GM21825 (cell line): ENCODE data around the gene DDX10.
"Not testable (repeated sequence)": the region's sequence is repeated elsewhere in the genome, so short reads cannot be mapped to it uniquely, and the experiment has no call there.

Experiments
- ATAC-seq: cut with Tn5 transposase; IDR thresholded peaks from one replicate; pipeline ENCODE4 v1.9.1; 2021; ENCODE audit warnings: mild to moderate bottlenecking, moderate library complexity; ENCODE audit not compliant: unreplicated experiment

DDX10 gene

GRCh38 chr11:108813086-108813485, 148.2 kb downstream of the DDX10 start:
- no peak for ATAC-seq

- no peak for ATAC-seq
Observed at GRCh38 chr11:108817976-108818375, 153.1 kb downstream of the DDX10 start.

DNA sequence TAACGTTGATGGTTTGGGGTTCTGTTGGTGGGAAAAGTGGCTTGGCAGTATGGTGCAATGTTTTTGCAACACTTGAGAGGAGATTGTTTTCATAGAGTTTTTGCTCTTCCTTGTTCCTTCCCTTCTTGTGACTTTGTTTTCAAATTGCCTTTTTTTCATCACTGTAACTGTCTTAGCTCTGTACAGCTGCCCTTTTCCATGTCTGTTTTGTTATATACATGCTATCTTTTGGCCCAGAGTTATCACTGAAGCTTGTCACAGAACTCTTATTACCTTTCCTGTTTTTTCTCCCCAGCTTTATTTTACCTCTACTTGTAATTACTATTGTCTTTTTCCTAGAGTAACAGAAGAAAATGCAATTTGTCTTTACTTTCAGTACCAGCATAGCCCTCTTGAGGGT, 154.1 kb downstream of the DDX10 start:
- ATAC-seq: no peak

DNA sequence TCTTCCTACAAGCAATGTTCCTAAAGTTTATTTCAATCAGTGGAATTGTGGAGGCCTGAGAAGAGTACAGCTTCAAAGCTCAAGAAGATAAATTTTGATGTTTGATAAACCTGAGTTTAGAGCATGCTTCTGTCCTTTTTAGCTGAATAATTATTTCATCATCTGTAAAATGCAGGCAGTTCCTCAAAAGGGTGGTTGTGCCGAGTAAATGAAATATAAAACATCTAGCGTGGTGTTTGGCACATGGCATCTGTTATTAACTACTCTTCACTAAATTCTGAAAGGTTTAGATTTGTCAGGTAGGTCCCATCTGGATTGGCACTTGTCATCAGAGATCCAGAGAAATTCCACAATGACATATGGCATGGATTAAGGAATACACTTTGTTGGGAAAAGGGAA, 155.1 kb downstream of the DDX10 start:
- ATAC-seq: no peak

GRCh38 chr11:108823960-108824359, 159.1 kb downstream of the DDX10 start:
- not testable (repeated sequence) for ATAC-seq

- ATAC-seq: no peak
Observed at GRCh38 chr11:108824545-108824944, 159.7 kb downstream of the DDX10 start.

DNA sequence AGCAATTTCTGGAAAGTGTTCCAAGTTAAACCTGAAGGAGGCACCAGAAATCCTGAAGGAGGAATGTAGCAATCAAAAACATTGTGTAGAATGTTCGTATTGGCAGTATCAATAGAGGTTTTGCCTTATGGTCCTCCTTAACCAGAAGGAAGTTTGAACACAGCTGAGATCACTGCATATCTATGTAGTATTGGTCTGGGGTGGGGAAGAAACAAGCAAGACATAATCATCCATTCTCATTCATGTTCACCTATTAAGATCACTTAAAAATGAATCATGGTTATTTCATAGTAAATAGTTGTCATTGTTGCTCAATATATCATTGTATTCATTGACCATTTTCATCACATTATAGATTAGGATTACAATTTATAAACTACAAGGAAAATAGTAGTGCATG, 160.5 kb downstream of the DDX10 start:
- ATAC-seq: no peak

- ATAC-seq: no peak
Observed at GRCh38 chr11:108826136-108826535, 161.3 kb downstream of the DDX10 start.

DNA sequence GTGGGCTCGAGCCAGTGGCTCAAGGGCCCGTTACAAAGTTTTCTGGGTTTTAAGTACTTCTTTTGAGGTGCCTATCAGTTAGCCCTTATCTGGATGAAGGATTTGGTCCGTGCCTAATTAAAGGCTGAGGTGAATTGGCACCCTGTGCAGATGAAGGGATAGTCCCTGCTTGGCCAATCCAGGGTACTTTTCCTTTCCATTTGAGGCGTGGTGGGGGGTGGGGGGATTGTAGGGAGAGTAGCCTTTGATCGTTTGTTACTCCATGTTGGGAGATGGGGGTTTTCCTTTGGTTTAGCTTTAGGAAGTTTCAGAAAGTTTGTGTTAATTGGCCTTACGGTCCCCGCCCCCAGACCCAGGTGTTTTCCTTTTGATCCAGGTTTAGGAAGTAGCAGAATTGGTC, 170.8 kb downstream of the DDX10 start:
- ATAC-seq: no peak

DNA sequence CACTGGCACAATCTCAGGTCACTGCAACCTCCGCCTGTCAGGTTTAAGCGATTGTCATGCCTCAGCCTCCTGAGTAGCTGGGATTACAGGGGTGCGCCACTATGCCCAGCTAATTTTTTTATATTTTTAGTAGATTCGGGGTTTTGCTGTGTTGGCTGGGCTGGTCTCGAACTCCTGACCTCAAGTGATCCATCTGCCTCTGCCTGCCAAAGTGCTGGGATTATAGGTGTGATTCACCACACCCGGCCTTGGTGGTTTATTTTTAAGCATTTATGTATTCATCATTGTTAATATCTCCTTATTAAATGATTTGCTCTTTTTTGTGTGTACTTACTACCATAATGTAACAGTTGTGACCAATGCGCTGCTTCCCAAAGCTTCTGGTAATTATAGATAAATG, 171.7 kb downstream of the DDX10 start:
- no peak for ATAC-seq

DNA sequence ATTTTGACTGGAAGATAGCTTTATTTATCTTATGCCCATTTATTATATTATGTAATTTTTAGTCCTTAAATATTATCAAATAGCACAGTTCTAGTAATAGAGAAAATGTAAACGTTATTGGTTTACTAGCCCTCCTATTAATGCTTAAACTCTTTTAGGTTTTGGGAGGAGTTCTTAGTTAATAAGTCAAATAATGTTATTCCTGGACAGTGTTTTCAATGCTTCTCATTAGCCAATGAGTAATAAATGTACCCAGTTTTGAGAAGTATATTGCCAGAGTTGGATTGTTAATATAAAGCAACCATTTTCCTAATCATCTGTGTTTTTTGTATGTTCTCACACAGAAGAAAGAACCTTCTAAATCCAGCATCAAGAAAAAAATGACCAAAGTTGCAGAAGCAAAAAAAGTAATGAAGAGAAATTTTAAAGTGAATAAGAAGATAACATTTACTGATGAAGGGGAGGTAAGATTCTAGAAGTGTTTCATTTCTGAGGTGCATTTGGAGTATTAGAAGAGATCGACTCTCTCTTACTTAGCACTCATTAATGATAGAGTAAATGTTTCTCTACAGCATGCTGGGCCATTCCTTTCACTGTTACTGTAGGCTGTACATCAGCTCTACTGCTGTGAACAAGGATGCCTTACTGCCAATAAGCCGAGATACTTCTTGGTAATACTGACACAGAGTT, 173.4 kb downstream of the DDX10 start:
- no peak for ATAC-seq

- no peak for ATAC-seq
Observed at GRCh38 chr11:108838792-108839105, 173.9 kb downstream of the DDX10 start.

DNA sequence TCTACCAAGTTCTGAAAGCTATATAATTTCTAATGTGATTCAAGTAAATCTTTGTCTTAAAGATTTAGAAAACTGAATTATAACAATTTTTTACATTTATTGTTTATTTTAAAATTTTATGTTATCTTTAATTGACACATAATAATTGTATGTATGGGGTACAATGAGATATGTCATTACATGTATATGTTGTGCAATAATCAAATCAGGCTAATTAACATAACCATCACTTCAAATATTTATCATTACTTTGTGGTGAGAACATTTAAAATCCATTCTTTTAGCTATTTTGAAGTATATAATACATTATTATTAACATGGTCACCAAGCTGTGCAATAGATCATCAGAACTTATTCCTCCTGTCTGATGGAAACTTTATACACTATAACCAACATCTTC, 181.1 kb downstream of the DDX10 start:
- no peak for ATAC-seq

GRCh38 chr11:108847298-108847990, 182.6 kb downstream of the DDX10 start:
- no peak for ATAC-seq

DNA sequence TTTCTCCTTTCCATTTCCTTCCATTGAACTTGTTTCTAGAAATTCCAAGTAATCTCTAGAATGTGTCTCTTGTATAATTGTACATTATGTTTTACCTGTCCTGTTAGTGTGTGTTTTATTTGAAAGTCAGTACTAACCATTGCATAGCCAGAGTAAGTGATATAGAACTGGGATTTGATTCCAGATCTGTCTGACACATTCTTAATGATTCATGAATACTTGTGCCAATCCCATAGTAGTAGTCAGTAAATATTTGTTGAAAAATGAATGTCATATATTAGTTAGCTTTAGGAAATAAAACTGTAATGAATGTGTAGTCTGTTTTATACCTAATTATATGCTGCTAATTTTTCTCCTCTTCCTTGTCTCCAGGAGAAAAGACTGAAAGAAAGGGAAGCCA, 186.9 kb downstream of the DDX10 start:
- no peak for ATAC-seq

GRCh38 chr11:108852701-108853100, 187.8 kb downstream of the DDX10 start:
- no peak for ATAC-seq

GRCh38 chr11:108853151-108853550, 188.3 kb downstream of the DDX10 start:
- ATAC-seq: no peak

DNA sequence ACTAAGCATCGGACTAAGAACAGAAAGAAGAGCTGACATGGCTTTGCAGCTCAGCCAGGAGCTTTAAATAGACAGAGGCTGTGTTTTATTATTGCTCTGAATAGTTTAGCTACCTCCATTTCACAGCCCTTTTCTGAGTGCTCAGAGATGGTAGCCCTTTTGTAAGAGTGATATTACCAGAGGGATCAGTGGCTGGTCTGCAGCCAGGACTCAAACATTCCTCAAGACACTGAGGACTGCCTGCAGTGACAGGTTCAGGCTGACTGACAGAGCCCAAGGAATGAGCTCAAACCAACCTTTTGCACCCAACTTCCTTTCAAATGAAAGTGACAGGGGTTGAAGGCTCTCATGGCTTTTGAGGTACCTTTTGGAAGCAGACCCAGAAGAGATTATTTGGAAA, 189.0 kb downstream of the DDX10 start:
- peak; percentile 56 for ATAC-seq

DNA sequence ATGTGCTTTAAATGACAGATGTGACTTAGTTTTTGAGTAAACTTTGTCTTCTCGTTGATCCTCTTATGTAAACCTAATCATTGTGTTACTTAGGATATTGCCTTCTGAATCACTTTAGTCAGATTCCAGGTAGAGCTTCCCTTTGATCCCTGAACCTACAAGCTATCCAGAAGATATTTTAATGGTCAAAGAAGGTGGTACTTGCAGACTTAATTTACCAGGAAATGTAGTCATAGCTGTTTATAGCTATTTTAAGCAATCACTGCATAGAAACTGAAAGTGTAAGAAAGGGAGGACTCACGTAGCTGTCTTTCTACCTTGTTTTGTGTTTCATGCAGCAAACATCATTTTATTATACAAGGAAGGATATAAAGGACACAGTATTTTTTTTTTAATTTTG, 189.5 kb downstream of the DDX10 start:
- peak; percentile 95 for ATAC-seq

GRCh38 chr11:108857382-108857781, 192.5 kb downstream of the DDX10 start:
- ATAC-seq: no peak

- no peak for ATAC-seq
Observed at GRCh38 chr11:108858622-108859021, 193.8 kb downstream of the DDX10 start.

DNA sequence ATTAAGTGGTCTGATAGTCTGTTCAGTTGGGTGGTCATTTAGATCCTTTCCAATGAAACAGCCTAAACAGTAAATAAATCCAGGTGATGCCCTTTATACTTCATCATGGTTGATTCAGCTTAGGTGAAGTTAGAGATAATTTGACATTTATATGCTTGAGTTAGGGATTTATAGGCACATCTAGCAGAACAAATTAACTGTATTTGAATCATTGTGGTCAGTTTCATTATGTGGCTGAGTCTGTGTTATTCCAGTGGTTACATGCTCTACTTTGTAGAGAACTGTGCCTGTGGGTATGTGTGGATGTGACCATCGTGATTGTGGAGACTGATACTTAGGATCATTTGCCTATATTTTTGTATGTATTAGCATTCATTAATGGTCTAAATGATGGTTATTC, 194.6 kb downstream of the DDX10 start:
- ATAC-seq: no peak

DNA sequence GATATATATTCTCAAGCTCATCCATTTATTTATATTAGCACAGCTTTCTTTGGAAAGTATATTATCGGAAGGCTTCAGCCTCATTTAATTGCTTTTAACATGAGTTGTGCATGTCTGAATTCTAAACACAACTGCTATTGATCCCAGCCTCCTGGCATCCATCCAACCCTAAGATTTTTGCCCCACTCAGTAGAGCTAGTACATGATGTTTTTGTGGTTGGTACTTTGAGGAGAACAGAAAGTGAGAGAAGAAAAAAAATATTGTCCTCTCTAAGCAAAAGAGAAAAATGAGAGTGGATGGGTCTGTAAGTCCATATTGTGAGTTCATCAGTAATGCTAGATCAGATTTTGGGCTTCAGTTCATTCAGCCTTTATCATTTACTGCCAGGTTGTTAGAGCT, 198.7 kb downstream of the DDX10 start:
- no peak for ATAC-seq
